SK-N-SH treated with all-trans-retinoic acid at 6 μM for 48 hours (cell line): Measurements from ENCODE around the gene DNAAF2.

ENCODE experiments used
- ATAC-seq: fragments of 200-7000 bp; cut with Tn5 transposase; 3 replicates; pipeline ENCODE4 v1.9.1; 2020; ENCODE audit warnings: mild to moderate bottlenecking, moderate library complexity
- ARNTL ChIP-seq: fragments of 450-650 bp; formaldehyde crosslinking; IDR thresholded peaks from 2 replicates; pipeline ENCODE4 v1.5.0; 2020; ENCODE audit warnings: low read depth, mild to moderate bottlenecking, moderate library complexity, borderline replicate concordance
- CREB5 ChIP-seq: fragments of 250-450 bp; sonication (Bioruptor Pico); IDR thresholded peaks from 2 replicates; pipeline ENCODE4 v1.5.1; 2020; ENCODE audit warnings: low read depth, mild to moderate bottlenecking, moderate library complexity
- CSDC2 ChIP-seq: fragments of 250-450 bp; sonication (Bioruptor Pico); IDR thresholded peaks from 2 replicates; pipeline ENCODE4 v1.5.0; 2020; ENCODE audit warnings: mild to moderate bottlenecking, moderate library complexity
- CSRNP3 ChIP-seq: fragments of 250-450 bp; sonication (Bioruptor Pico); IDR thresholded peaks from 2 replicates; pipeline ENCODE4 v1.5.1; 2021; ENCODE audit warnings: mild to moderate bottlenecking, moderate library complexity
- ESRRG ChIP-seq: fragments of 250-450 bp; sonication (Bioruptor Pico); IDR thresholded peaks from 2 replicates; pipeline ENCODE4 v1.6.1; 2021; ENCODE audit warnings: mild to moderate bottlenecking
- GLIS3 ChIP-seq: fragments of 250-450 bp; sonication (Bioruptor Pico); IDR thresholded peaks from 2 replicates; pipeline ENCODE4 v1.5.0; 2020; ENCODE audit warnings: mild to moderate bottlenecking, moderate library complexity
- ISL1 ChIP-seq: fragments of 250-450 bp; sonication (Bioruptor Pico); IDR thresholded peaks from 2 replicates; pipeline ENCODE4 v2.1.2; 2022; ENCODE audit warnings: mild to moderate bottlenecking, moderate library complexity
- PATZ1 ChIP-seq: fragments of 250-450 bp; sonication (Bioruptor Pico); IDR thresholded peaks from 2 replicates; pipeline ENCODE4 v1.8.0; 2020; ENCODE audit warnings: mild to moderate bottlenecking, moderate library complexity, borderline replicate concordance
- POU6F1 ChIP-seq: fragments of 250-450 bp; sonication (Bioruptor Pico); IDR thresholded peaks from 2 replicates; pipeline ENCODE4 v1.8.0; 2021; ENCODE audit warnings: low read depth, mild to moderate bottlenecking, moderate library complexity, borderline replicate concordance
- PPARA ChIP-seq: fragments of 250-450 bp; sonication (Bioruptor Pico); IDR thresholded peaks from 2 replicates; pipeline ENCODE4 v1.5.0; 2020; ENCODE audit warnings: mild to moderate bottlenecking, borderline replicate concordance
- RARB ChIP-seq: fragments of 250-450 bp; sonication (Bioruptor Pico); IDR thresholded peaks from 2 replicates; pipeline ENCODE4 v1.8.0; 2021; ENCODE audit warnings: mild to moderate bottlenecking, moderate library complexity
- SNAI2 ChIP-seq: fragments of 250-450 bp; sonication (Bioruptor Pico); IDR thresholded peaks from 2 replicates; pipeline ENCODE4 v1.5.0; 2020; ENCODE audit warnings: mild to moderate bottlenecking, moderate library complexity
- TCF4 ChIP-seq: fragments of 250-450 bp; sonication (Bioruptor Pico); IDR thresholded peaks from 2 replicates; pipeline ENCODE4 v1.8.0; 2021; ENCODE audit warnings: mild to moderate bottlenecking, moderate library complexity, borderline replicate concordance
- TOX ChIP-seq: fragments of 250-450 bp; sonication (Bioruptor Pico); IDR thresholded peaks from 2 replicates; pipeline ENCODE4 v1.8.0; 2021; ENCODE audit warnings: mild to moderate bottlenecking, moderate library complexity, borderline replicate concordance
- ZC3H10 ChIP-seq: fragments of 250-450 bp; sonication (Bioruptor Pico); IDR thresholded peaks from 2 replicates; pipeline ENCODE4 v1.5.1; 2021; ENCODE audit warnings: mild to moderate bottlenecking, moderate library complexity
- ZFP3 ChIP-seq: fragments of 250-450 bp; sonication (Bioruptor Pico); IDR thresholded peaks from 2 replicates; pipeline ENCODE4 v1.5.0; 2020; ENCODE audit warnings: mild to moderate bottlenecking, moderate library complexity
- ZFP30 ChIP-seq: fragments of 450-650 bp; formaldehyde crosslinking; IDR thresholded peaks from 2 replicates; pipeline ENCODE4 v1.5.0; 2022; ENCODE audit warnings: mild to moderate bottlenecking, moderate library complexity
- ZNF565 ChIP-seq: fragments of 450-650 bp; formaldehyde crosslinking; conservative IDR thresholded peaks from 2 replicates; pipeline ENCODE4 v1.5.0; 2020; ENCODE audit warnings: low read depth, mild to moderate bottlenecking, moderate library complexity
- ZNF70 ChIP-seq: fragments of 450-650 bp; formaldehyde crosslinking; IDR thresholded peaks from 2 replicates; pipeline ENCODE4 v1.5.0; 2020; ENCODE audit warnings: mild to moderate bottlenecking, moderate library complexity
- ZNF8 ChIP-seq: fragments of 450-650 bp; formaldehyde crosslinking; IDR thresholded peaks from 2 replicates; pipeline ENCODE4 v1.5.0; 2020; ENCODE audit warnings: mild to moderate bottlenecking, moderate library complexity

The DNAAF2 gene

GRCh38 chr14:49607583-49607982 is 27.5 kb downstream of the DNAAF2 start:
- ATAC-seq: no peak
- TF ChIP-seq SNAI2 (CRISPR knock-in tag): no peak
- no peak for TF ChIP-seq TCF4 (CRISPR knock-in tag)
- no peak for TF ChIP-seq ISL1
- TF ChIP-seq ZNF565 (CRISPR knock-in tag): no peak
- no peak for TF ChIP-seq ESRRG (CRISPR knock-in tag)
- no peak for TF ChIP-seq PATZ1 (CRISPR knock-in tag)
- no peak for TF ChIP-seq ZNF8
- TF ChIP-seq TOX (CRISPR knock-in tag): no peak
- TF ChIP-seq ARNTL (CRISPR knock-in tag): no peak
- no peak for TF ChIP-seq CSRNP3 (CRISPR knock-in tag)
- TF ChIP-seq GLIS3 (CRISPR knock-in tag): no peak
- TF ChIP-seq ZNF70 (CRISPR knock-in tag): no peak
- no peak for TF ChIP-seq PPARA (CRISPR knock-in tag)
- no peak for TF ChIP-seq ZFP3 (CRISPR knock-in tag)
- no peak for TF ChIP-seq RARB (CRISPR knock-in tag)

- TF ChIP-seq POU6F1 (CRISPR knock-in tag) (0 out of 2 replicates have a peak, but pooled peaks have one; percentile 63), ESRRG (CRISPR knock-in tag) (no peak)
- peak; percentile 86 for ATAC-seq
These were observed 36.4 kb downstream of the DNAAF2 start, which contains the start of gene LRR1 for GRCh38 chr14:49598485-49599300. Gene LRR1, plus strand, starts transcription at chr14:49598940. Its CDS starts 81 bp downstream, at chr14:49599021.

GRCh38 chr14:49598189-49598484 is 36.9 kb downstream of the DNAAF2 start:
- TF ChIP-seq RARB (CRISPR knock-in tag) (no peak), TOX (CRISPR knock-in tag) (no peak), ZNF565 (CRISPR knock-in tag) (no peak), TCF4 (CRISPR knock-in tag) (no peak), ARNTL (CRISPR knock-in tag) (no peak), ESRRG (CRISPR knock-in tag) (no peak), ZFP30 (CRISPR knock-in tag) (no peak), SNAI2 (CRISPR knock-in tag) (no peak), ZFP3 (CRISPR knock-in tag) (no peak), ZC3H10 (no peak), GLIS3 (CRISPR knock-in tag) (no peak)
- peak; percentile 5; the same call in 2 of the 3 replicates for ATAC-seq

GRCh38 chr14:49594347-49595091 is 40.5 kb downstream of the DNAAF2 start:
- TF ChIP-seq ZFP3 (CRISPR knock-in tag): no peak
- ATAC-seq: 0 out of 3 replicates have a peak, but pooled peaks have one; percentile 10

GRCh38 chr14:49593016-49593415 is 42.0 kb downstream of the DNAAF2 start:
- no peak for TF ChIP-seq TOX (CRISPR knock-in tag)
- no peak for TF ChIP-seq ESRRG (CRISPR knock-in tag)
- TF ChIP-seq CSDC2: no peak
- no peak for TF ChIP-seq ZFP30 (CRISPR knock-in tag)
- no peak for TF ChIP-seq GLIS3 (CRISPR knock-in tag)
- no peak for TF ChIP-seq ISL1
- TF ChIP-seq ARNTL (CRISPR knock-in tag): no peak
- TF ChIP-seq CREB5 (CRISPR knock-in tag): no peak
- no peak for TF ChIP-seq CSRNP3 (CRISPR knock-in tag)
- TF ChIP-seq ZNF565 (CRISPR knock-in tag): no peak
- TF ChIP-seq TCF4 (CRISPR knock-in tag): no peak
- TF ChIP-seq SNAI2 (CRISPR knock-in tag): no peak
- TF ChIP-seq PPARA (CRISPR knock-in tag): no peak

More at GRCh38 chr14:49593016-49593415, 42.0 kb downstream of the DNAAF2 start:
- peak; percentile 76 for ATAC-seq
